Hematopoietic multipotent progenitor cell treated with erythropoietin and hydrocortisone succinate and interleukin-3 and kit ligand, for 8 days (in vitro differentiated cells): ENCODE measurements around the gene SACS.
"Not testable (repeated sequence)": the region's sequence is repeated elsewhere in the genome, so short reads cannot be mapped to it uniquely, and the experiment has no call there.

Experiments used
- DNase-seq: peaks from one replicate; pipeline ENCODE4 v3.0.0-alpha.2; 2015

SACS gene

DNA sequence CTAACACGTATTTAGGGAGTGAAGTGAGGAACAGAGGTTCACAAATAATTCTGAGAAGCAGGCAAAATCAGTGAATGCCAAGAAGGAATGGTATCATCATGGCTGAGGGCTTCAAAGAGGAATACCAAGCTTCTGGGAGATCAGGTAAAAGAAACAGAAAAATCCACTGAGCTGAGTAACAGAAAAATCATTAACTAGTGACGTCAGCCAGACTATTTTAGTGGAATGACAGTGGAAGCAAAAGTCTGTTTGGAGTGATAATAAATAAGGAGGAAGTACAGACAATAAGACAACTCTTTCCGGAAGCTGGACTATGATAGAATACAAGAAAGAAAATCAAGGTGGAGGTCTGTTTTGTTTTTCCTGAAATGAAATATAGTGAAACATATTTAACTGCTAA is 83.5 kb downstream of the SACS start:
- no peak for DNase-seq

DNA sequence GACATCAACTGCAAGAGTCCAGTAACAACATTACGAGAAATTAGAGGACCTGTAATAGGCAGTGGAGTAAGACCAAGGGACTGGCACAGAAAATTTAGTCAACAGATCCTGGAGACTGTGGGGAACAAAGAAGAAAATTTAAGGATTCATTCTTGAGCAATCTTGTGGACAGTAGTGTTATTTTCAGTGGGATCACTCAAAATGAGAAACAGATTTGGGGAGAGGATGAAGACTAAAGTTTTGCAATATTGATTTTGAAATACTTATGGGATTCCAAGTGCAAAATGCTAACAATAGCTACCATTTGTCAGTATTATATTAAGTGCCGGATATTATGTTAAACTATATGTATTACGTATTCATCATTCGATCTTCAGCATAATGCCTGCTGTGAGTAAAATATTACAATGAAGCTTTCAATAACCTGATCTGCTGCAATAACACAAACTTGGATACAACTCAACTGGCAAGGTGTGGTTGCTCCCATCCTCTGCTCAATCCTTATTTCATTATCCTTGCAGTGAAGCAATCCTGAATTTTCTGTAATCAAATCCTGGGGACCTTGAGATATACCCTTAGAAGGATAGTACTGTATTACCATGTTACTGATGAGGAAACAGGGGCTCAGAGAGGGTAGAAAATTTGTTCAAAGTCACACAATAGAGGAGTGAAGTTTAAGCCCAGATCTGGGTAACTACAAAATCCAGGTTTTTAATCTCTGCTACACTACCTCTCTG is 84.2 kb downstream of the SACS start:
- DNase-seq: no peak

DNA sequence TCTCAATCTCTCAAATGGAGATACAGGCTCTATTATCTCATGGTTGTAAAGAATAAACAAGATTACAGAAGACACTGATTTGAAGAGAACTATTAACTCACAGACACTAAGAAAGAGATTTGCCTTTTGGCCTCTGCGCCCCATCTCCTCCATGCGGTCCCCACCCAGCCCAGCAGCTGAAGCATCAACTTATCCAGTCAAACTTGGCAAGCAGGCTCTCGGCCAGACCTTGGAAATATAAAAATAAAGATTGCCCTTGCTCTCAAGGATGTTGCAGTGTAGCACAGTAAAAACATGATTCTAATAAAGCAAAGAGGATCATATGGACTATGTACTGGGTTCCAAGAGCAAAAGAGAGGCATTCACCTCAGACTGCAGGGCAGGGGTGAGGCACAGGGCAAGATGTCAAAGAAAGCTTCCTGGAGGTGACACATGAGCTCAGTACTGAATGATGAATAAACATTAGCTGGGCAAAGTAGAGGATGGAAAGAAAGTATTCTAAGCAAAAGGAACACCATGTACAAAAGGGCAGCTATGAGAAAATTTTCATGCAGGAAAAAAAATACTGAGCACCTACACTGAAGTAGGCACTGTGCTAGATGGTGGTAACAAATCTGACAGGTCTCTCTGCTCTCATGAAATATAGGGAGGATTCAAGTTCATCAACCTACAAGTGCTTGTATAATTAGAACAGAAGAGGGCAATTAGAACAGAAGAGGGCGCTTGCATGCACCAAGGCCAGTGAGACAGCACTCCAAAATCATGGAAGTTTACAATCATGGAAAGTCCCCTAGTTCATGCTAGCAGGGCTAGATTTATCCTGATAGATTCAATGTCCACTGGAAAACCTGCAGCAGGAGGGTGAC is 85.0 kb downstream of the SACS start:
- DNase-seq: no peak

DNA sequence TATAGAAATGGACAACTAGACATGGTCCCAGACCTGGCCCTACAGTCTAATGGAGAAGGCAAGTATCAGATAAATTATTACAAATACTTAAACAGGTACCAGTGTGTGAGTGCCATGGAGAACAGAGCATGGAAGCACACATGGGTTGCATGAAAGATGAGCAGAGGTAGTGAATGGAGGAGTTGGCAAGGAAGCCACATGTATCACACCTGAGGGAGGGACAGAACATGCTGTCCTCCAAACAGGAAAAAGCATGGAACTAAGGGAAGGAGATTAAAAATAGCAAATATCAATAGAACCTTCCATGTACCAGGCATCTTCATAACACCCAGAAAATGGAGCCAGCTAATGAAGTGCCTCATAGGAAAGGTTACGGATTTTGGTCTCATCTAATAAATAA is 85.9 kb downstream of the SACS start:
- no peak for DNase-seq

DNA sequence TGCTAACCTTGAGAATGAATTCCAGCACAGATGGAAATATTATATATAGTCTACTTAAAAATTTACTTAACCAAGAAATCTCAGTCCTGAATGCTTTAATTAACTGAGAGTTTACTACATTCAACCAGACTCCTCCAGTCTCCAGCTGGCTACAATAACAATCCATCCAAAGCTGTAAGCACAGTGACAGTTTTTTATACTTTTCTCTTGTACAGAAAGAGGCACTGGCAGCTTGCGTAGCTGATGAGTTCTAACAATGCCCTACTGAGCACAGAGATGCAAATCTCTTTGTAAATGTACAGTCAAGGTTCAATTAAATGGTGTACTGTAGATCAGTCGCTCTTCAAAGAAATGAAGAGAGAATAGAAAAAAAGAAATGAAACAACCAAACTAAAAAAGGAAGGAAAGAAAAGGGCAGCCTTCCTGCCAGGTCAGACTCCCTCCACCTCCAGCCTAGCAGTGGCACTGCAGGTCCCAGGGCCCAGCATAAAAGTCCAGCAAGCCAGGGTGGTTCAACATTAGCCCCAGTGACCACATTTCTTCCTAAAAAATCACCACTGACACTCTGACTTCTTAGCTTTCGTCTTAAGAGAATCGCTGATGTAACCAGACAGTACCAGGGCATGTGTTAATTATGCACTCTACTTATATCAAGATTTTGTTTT is 88.4 kb downstream of the SACS start:
- no peak for DNase-seq

DNA sequence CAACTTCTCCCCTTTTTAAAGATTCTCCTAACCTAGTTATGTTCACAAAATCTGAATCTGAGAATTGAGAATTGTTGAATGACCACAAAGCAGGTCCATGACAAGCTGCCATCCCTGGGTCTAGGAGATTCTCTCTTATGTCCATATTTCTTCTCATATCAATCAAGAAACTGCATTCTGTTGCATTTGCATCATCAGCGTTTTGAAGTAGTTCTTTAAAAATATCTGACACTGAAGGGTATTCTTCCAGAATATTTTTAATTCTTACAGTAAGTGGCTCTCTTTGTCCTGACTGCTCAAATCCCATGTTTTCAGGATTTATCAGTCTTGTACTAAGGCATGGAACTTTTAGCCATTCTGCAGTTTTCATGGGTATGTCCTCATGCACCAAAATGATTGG is 94.3 kb downstream of the SACS start:
- DNase-seq: no peak

DNA sequence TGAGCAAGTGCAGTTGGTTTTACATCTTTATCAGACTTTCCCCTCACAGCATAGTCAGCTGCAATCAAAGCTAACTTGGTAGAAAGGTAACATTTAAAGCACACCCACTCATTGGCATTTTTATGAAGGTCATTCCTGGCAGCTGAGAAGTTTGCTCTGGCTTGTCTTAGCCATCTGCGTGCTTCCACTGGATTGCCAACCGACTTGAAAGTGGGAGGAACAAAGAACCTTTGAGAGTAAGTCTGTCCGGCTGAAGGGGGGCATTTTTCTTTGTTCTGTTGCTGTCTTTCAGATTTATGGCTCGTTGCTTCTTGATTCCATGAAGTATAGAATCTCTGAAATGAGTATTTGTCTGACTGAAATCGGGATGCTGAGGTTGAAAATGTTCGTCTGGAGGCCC is 103.1 kb downstream of the SACS start:
- DNase-seq: no peak

DNA sequence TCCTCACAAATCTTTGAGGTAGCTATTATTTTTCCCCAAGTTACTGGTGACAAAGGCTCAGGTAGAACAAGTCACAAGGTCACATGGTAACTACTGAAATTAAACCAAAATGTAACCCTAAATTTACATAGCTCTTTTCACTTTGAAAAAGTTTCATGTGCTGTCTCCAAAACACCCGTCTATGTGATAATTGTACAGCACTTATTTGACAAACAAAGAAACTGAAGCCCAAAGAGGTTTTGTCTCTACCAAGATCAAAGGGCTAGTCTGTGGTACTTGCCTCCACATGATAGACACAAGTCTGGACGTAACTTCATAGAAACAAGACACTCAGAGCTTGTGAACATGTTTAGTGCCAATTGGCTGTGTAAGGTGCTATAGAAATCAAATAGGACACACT is 108.3 kb downstream of the SACS start:
- DNase-seq: no peak

DNA sequence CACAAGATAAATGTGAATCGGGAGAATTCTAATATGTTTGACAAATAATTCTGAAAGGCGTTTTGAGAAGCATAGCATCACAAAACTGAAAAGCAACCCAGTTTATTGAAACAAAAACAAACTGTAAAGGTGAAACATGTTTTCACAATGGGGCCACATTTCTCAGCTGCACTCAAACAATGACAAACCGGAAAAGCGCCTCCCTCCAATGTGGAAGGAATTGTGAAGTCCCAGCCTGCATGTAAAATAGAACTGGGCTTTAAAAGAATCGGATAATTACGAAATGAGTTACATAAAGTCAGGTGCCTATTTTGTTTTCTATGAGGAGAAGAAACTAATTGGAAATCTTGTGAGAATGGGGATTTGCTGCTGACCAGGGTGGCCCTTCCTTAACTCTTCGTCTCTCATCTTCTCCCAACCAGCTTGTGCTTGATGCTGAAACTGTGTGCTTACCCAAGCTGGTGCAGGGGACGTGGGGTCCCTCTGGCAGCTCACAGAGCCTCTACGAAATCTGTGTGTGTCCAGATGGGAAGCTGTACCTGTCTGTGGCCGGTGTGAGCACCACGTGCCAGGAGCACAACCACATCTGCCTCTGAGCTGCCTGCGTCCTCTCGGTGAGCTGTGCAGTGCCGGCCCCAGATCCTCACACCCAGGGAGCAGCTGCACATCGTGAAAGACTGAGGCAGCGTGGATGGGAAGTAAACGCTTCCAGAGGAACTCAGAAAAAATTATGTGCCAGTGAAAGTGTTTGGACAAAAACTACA is 109.4 kb downstream of the SACS start:
- DNase-seq: no peak

DNA sequence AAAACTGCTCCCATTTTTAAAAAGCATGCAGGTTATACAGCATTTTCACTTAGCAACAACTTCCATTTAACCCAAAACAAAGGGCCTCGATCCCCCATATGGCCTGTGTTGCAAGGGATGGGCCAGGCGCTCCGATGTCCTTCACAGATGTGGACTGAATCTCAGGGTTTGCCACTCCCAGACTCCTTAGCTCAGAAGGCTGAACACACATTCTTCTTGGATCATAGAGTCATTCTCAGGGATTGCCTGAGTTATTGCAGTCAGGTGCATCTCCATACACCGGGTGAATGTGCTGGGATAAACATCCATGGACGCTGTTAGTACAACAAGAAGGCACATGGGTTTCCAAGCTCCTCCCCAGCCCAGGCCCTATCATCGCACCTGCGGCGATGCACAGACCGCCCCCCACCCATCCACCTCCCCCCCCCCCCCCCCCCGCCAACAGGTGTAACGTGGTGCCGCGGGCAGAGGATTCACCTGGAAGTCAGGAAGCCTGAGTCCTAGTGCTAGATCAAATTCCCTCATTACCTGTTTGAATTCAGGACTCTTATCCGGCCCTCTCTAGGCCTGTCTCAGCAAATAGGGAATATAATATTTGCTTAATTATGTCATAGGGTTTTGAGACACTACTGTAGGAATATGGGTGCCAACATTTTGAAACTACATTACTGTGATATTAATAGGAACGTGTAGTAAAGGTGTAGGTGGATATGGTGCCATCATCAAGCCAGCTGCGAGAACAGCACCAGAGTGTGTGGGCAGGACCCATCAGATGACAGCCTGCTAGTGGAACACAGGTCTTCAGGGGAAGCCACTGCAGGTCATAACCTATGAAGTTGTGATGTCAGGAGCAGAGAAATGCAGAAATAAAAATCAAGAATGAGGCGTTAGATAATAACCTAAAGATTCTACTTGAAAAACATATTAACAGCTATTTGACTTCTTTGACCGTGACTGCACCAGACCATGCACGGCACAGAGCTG is 110.9 kb downstream of the SACS start:
- no peak for DNase-seq

DNA sequence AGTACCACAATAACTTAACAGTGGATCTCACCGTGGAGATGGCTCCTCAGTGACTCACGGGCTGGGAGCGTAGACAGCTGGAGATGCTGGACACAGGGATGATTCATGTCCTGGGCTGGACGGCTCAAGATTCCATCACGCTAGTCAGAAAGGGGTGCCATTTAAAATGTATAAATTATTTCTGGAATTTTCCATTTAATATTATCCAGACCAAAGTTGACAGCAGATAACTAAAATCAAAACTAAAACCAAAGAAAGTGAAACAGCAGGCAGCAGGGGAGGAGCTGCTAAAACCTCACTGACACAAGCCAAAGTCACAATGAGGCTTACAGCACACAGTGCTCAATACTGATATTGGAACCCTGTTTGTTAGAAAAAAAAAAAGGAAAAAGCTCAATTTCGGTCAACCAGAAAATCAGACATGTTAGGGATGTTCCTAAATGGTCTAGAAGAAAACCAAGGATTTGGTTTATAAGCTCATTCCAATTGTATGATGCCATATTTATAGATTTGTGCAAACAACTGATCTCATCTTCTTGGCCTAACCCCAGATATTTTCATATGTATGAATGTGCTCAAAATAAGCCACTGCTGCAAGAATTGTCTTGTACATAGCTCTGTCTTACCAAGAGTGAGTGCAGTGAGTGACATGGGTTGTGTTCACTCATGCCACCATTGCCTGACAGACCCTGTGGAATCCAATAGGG is 111.8 kb downstream of the SACS start:
- no peak for DNase-seq

DNA sequence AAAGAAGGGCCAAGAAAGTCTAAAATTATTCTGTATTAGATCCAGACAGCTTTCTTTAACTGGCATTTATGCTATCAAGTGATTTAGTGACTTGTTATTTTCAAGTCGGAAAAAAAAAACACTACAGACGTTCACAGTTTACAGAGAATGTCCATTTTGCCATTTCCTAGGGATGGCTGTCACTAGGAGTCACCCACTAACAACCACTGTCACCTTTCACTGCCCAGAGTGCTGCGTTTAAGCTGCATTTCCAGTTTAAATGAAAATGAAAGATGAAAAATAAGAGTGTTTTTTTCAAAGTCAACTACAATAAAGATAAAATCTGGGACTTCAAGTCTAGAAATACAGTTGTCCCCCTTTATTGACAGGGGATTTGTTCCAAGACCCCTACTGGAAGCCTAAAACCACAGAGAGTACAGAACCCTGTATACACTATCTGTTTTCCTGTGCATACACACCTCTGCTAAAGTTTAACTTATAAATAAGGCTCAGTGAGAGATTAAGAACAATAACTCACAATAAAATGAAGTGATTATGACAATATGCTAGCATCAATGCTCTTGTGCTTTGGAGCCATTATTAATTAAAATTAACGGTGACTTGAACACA is 112.5 kb downstream of the SACS start:
- no peak for DNase-seq

DNA sequence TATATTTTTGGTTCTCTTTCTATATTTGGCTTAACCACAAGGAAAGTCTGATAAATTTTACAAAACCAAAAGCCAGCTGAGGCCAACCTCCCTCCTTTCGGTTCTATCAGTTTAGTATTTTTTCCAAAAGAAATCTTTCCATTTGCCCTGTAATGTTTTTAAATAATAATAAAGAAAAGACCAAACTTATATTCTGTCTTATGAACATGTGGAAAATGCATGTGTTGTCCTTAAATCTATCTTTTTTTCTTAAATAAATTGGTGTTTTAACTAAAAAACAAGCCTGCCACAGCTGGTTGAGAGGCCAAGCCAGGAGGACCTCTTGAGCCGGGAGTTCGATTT is 113.6 kb downstream of the SACS start:
- DNase-seq: no peak

DNA sequence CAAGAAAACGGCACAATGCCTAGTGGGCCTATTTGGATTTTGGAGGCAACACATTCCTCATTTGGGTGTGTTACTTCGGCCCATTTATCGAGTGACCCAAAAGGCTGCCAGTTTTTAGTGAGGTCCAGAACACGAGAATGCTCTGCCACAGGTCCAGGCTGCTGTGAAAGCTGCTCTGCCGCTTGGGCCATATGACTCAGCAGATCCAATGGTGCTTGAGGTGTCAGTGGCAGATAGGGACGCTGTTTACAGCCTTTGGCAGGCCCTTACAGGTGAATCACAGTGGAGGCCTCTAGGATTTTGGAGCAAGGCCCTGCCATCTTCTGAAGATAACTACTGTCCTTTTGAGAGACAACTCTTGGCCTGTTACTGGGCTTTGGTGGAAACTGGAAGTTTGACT is 118.7 kb downstream of the SACS start:
- not testable (repeated sequence) for DNase-seq

DNA sequence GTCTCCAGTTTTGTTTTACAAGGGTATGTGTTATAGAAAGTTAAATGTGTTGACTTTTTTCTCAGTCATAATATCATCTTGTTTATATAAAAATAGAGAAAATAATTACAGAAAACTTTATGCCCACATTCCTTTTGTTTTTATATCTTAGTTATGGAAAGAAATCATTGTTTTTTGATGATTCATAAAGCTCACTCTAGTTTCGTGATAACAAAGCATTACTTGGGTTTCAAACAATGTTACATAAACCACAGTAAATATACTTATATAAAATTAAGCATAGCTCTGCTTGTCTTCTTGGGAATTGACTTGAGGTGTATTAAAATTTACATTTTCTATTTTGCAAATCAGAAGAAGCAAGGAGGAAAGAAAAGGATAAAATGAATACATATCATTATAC is 140.9 kb downstream of the SACS start:
- no peak for DNase-seq

DNA sequence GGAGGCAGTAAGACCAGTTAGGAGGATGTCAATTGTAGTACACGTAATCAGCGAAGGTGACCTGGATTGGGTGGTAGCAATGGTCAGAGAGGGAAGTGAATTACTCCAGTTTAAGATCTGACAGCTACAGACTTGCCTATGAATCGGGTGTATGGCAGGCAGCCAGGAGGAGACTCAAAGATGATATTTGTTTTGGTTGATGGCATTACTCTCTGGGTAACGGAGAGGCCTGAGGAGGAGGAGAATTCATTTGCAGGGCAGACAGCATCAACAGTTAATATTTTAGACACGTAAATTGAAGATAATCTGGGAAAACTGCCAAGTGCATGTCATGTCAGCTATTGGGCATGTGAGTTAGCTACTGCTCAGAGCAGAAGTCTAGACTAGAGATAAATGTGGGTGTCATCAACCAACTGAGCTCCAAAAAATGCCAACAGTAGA is 143.6 kb downstream of the SACS start:
- no peak for DNase-seq

DNA sequence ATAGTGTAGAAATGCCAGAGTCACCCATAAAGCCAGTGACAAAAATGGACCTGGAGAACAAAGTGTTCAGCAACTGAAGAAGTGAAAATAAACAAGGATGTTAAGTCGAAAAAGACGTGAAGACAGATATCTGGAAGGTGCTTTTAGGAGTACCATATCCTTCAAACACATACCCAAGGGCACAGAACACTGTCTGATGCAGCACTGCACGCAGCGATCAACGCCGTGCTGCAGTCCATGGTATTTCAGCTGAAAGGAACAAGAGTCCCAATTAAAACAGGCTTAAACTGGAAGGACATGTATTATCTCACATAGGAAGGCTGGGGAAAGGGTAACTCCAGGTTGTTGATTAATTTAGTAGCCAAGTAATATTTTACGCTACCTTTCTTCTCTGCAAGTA is 144.5 kb downstream of the SACS start:
- DNase-seq: no peak

DNA sequence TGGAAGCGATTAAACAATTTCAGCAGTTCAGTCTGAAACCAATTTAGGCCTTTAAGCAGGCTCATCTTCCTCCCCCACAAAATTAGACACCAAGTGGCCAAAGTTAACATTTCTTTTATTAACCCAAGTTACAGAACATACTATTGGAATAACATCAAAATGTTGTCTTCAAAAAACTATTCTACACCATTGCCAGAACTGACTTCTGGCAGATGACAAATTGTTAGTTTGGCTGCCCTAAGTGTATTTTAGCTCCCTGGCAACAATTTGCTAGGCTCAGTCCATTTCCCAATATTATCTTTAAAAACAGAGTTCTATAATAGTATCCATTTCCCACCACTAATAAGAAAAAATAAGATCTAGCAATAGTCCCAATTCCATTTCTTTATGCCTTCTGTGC is 144.9 kb downstream of the SACS start:
- DNase-seq: no peak

DNA sequence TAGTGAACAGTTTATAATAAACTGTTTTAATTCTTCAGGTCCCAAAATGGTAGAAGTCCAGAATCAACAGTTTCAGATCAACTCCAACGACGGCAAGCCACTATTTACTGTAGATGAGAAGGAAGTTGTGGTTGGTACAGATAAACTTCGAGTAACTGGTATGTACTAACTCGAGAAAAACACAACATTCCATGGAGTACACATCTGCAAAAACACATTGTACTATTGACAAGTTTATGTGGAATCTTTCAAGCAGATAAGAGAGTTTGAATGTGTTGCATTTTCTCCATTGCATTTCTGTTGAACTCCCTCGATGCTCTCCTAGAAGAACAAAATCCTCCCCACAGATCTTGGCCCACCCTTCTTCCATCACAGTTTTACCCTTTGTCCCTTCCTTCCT is 154.2 kb downstream of the SACS start:
- no peak for DNase-seq
